ENCODE data around the gene CLMN. TPM values are rescaled to one million over a fixed set of nuclear protein-coding genes. Genes with fewer than 3 reads are reported as not detected.

The CLMN gene
- polyA plus RNA-seq, 1 donor from 2014 or later = 0.57 TPM

DNA sequence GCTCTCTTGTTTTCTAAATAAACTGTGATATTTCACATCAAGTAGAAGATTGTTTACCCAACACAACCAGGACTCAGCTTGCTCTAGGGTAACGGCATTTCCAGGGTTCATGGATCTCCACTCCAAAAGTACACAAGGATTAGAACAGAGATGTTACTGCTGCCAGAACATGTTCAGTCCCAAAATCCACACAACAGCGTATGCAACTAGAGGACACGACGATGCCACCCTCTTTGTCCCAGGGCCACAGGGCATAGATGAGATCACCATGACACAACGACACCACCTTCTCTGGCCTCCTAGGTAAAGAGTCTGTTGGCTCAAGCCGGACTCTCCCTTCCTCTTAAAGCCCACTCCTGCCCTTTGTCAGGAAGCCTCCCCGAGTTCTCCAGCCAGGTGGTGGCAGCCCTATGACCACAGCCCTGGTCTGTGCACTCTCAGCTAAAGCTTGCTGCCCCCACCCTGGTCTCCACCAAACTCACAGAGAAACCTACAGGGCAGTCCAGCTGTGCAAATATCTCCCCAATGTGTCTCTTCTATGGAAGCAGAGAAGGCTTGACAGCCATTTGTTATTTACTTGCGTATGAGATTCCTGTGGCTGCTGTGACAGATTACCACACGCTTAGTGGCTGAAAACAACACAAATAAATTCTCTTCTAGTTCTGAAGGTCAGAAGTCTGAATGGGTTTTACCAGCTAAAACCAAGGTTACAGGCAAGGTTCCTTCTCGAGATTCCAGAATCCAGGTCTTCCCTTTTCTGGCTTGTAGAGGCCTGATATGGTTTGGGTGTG, 10.3 kb downstream of the CLMN start:
- H3K79me2 ChIP-seq (replicated peaks; ENCODE audit: insufficient read depth, low read length) = no peaks in the 10 kb centered on the region
- TF ChIP-seq SMC3 (conservative IDR thresholded peaks at IDR 0.05; ENCODE audit: poor library complexity) = no peak
- no peak for TF ChIP-seq EP300 (conservative IDR thresholded peaks at IDR 0.05; ENCODE audit: poor library complexity, severe bottlenecking)
- no peak for TF ChIP-seq MXI1 (conservative IDR thresholded peaks at IDR 0.05; ENCODE audit: poor library complexity, severe bottlenecking)
- no peak for TF ChIP-seq RAD21 (conservative IDR thresholded peaks at IDR 0.05)
- no peaks in the 10 kb centered on the region for H3K9me2 ChIP-seq (ENCODE audit: insufficient read depth, low read length)
- no peak overlapping the region for H3K4me3 ChIP-seq (ENCODE audit: low read length)
- no peaks in the 10 kb centered on the region for H4K20me1 ChIP-seq (ENCODE audit: insufficient read depth)
- H3K9ac ChIP-seq (ENCODE audit: low read length) = no peak overlapping the region
- no peaks in the 10 kb centered on the region for H3K36me3 ChIP-seq (ENCODE audit: insufficient read depth, low read length)
- H2AFZ ChIP-seq (ENCODE audit: low read depth, low read length) = no peak overlapping the region
- H3K4me2 ChIP-seq (ENCODE audit: low read length) = no peak overlapping the region
- no peaks in the 10 kb centered on the region for H3K9me3 ChIP-seq (ENCODE audit: low read length)
- no peak overlapping the region for H3K27ac ChIP-seq (ENCODE audit: low read length)
- no peaks in the 10 kb centered on the region for H3K27me3 ChIP-seq (ENCODE audit: insufficient read depth, low read depth, low read length)
- no peaks in the 10 kb centered on the region for H3F3A ChIP-seq (ENCODE audit: insufficient read depth, low read length, poor library complexity, severe bottlenecking)

DNA sequence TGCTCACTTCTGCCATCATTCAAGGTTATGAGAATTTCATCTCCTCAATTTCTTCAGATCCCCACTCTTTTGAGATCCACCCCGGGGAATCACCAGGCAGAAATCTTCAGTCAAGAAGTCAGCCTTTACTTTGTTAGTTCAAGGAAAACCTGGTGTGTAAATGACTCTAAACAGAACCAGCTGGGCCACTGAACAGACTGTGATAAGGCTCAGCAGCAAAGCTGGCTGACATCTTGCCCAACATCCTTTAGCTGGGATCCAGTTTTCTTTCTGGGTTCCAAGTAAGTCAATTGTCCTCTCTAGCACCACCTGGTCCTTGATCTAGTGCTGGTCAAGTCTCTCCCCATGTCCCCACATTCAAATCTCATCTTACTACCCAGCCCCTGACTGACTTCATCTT, 11.6 kb downstream of the CLMN start:
- no peaks in the 10 kb centered on the region for H3K79me2 ChIP-seq (replicated peaks; ENCODE audit: insufficient read depth, low read length)
- TF ChIP-seq RAD21 (conservative IDR thresholded peaks at IDR 0.05) (no peak), EP300 (conservative IDR thresholded peaks at IDR 0.05; ENCODE audit: poor library complexity, severe bottlenecking) (no peak), CTCF (IDR thresholded peaks at IDR 0.05; ENCODE audit: poor library complexity, severe bottlenecking) (no peak), EZH2 (IDR thresholded peaks at IDR 0.05; ENCODE audit: borderline replicate concordance, insufficient read depth, low read length, poor library complexity, severe bottlenecking) (no peak), MXI1 (conservative IDR thresholded peaks at IDR 0.05; ENCODE audit: poor library complexity, severe bottlenecking) (no peak), SMC3 (conservative IDR thresholded peaks at IDR 0.05; ENCODE audit: poor library complexity) (no peak), TAF1 (IDR thresholded peaks at IDR 0.05; ENCODE audit: low read depth) (no peak), POLR2AphosphoS5 (IDR thresholded peaks at IDR 0.05) (no peak)
- TF ChIP-seq, protein P1, sequence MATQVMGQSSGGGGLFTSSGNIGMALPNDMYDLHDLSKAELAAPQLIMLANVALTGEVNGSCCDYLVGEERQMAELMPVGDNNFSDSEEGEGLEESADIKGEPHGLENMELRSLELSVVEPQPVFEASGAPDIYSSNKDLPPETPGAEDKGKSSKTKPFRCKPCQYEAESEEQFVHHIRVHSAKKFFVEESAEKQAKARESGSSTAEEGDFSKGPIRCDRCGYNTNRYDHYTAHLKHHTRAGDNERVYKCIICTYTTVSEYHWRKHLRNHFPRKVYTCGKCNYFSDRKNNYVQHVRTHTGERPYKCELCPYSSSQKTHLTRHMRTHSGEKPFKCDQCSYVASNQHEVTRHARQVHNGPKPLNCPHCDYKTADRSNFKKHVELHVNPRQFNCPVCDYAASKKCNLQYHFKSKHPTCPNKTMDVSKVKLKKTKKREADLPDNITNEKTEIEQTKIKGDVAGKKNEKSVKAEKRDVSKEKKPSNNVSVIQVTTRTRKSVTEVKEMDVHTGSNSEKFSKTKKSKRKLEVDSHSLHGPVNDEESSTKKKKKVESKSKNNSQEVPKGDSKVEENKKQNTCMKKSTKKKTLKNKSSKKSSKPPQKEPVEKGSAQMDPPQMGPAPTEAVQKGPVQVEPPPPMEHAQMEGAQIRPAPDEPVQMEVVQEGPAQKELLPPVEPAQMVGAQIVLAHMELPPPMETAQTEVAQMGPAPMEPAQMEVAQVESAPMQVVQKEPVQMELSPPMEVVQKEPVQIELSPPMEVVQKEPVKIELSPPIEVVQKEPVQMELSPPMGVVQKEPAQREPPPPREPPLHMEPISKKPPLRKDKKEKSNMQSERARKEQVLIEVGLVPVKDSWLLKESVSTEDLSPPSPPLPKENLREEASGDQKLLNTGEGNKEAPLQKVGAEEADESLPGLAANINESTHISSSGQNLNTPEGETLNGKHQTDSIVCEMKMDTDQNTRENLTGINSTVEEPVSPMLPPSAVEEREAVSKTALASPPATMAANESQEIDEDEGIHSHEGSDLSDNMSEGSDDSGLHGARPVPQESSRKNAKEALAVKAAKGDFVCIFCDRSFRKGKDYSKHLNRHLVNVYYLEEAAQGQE (IDR thresholded peaks at IDR 0.05; ENCODE audit: borderline replicate concordance) = no peak
- H2AFZ ChIP-seq (ENCODE audit: low read depth, low read length) = no peak overlapping the region
- no peaks in the 10 kb centered on the region for H3K27me3 ChIP-seq (ENCODE audit: insufficient read depth, low read depth, low read length)
- H3F3A ChIP-seq (ENCODE audit: insufficient read depth, low read length, poor library complexity, severe bottlenecking) = no peaks in the 10 kb centered on the region
- H3K27ac ChIP-seq (ENCODE audit: low read length) = no peak overlapping the region
- H3K9ac ChIP-seq (ENCODE audit: low read length) = no peak overlapping the region
- no peak overlapping the region for H3K4me2 ChIP-seq (ENCODE audit: low read length)
- no peaks in the 10 kb centered on the region for H3K36me3 ChIP-seq (ENCODE audit: insufficient read depth, low read length)
- no peaks in the 10 kb centered on the region for H3K9me3 ChIP-seq (ENCODE audit: low read length)
- H3K4me3 ChIP-seq (ENCODE audit: low read length) = no peak overlapping the region
- no peaks in the 10 kb centered on the region for H4K20me1 ChIP-seq (ENCODE audit: insufficient read depth)
- no peaks in the 10 kb centered on the region for H3K9me2 ChIP-seq (ENCODE audit: insufficient read depth, low read length)

Measured in neural cell (in vitro differentiated cells).